Body of pancreas (tissue), 4 donors: ENCODE results near the gene CHN1. TPM values are rescaled to one million over a fixed set of nuclear protein-coding genes. Genes with fewer than 3 reads are reported as not detected.

Experiments
- ATAC-seq: fragments of 150-250 bp; one replicate; pipeline ENCODE4 v1.9.1; 2016
- DNase-seq, 4 donors: peaks; one replicate each; pipeline ENCODE4 v3.0.0-alpha.2; 2019
- H3K27ac ChIP-seq, 4 donors: fragments of 200-600 bp; sonication (generic); 1 replicate in 3 of 4; 2 replicates in 1 of 4; pipeline versions ENCODE4 v1.5.1 to v1.6.1; 2016 to 2019; ENCODE audit warnings: mild to moderate bottlenecking in 1 of 4, mixed read lengths in 1 of 4, moderate library complexity in 1 of 4
- H3K27me3 ChIP-seq, 2 donors: fragments of 200-600 bp; sonication (generic); one replicate each; pipeline ENCODE4 v1.6.0; 2016; ENCODE audit warnings: mild to moderate bottlenecking in 1 of 2
- H3K36me3 ChIP-seq, 2 donors: fragments of 200-600 bp; sonication (generic); replicated peaks in 1 of 2; 2 replicates each; pipeline ENCODE4 v1.5.1; 2016; ENCODE audit warnings: low read depth in 2 of 2; ENCODE audit not compliant: insufficient read depth in 1 of 2
- H3K4me1 ChIP-seq: fragments of 200-600 bp; sonication (generic); one replicate; pipeline ENCODE4 v1.6.0; 2016
- H3K4me3 ChIP-seq, 2 donors: fragments of 200-600 bp; sonication (generic); 1 replicate in 1 of 2; 2 replicates in 1 of 2; pipeline ENCODE4 v1.5.1; 2016 to 2019
- H3K9me3 ChIP-seq, 3 donors: fragments of 200-600 bp; sonication (generic); 1 replicate in 2 of 3; 2 replicates in 1 of 3; pipeline ENCODE4 v1.5.1; 2016
- POLR2A ChIP-seq, 3 donors: fragments of 450-650 bp; IDR thresholded peaks; one replicate each; pipeline ENCODE4 v1.6.1; 2016; ENCODE audit warnings: antibody characterized with exemption in 3 of 3, mild to moderate bottlenecking in 2 of 3
- WGBS, 2 donors: methylation state at CpG; one replicate each; pipeline ENCODE4 v1.1.5; 2017; 5-methylcytosine and 5-hydroxymethylcytosine counted together
- intact Hi-C: fragments of 100-400 bp; cut with DNase I; formaldehyde crosslinking; loops from one replicate; pipeline ENCODE4 v1.15.1; 2023
- total RNA-seq, 2 donors: library from RNA; depleted of rRNA; stranded (reverse); fragments of >200 nt; gene quantifications; one replicate each; pipeline ENCODE4 v1.1.0, GENCODE V29; 2016
- TF ChIP-seq, protein P1 (sequence below), 7 experiments: fragments of 450-650 bp in 4 of 7; fragments of 200-600 bp in 3 of 7; sonication (generic) in 3 of 7; IDR thresholded peaks; one replicate each; pipeline ENCODE4 v1.5.1; 2016 to 2019; ENCODE audit warnings: antibody characterized with exemption in 7 of 7

The CHN1 gene
- total RNA-seq, 2 donors from 2014 or later, result 2.9 to 11.9 TPM

DNA sequence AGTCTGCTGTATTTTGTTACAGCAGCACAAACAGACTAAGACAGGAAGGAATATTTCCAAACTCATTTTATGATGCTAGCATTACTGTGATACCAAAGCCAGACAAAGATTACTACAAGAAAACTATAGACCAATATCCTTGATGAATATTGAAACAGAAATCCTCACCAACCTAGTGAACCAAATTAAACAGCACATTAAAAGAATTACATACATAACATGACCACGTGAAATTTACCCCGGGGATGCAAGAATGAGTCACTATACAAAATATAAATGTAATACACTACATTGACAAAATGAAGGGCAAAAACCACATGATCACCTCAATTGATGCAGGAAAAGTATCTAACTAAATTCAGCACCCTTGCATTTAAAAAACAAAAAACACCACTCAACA lies 112.6 kb downstream of the CHN1 start:
- 83 to 88% methylated on average over 2 of the region's 2 CpGs for WGBS, 2 donors
- DNase-seq (no peak), ATAC-seq (no peak)
- Histone ChIP-seq H3K27ac (no peak overlapping the region), H3K4me3 (no peak overlapping the region), H3K27me3 (no peaks in the 10 kb centered on the region), H3K4me1 (no peaks in the 10 kb centered on the region), H3K36me3 (no peaks in the 10 kb centered on the region), H3K9me3 (no peaks in the 10 kb centered on the region)
- no peak for TF ChIP-seq POLR2A (IDR thresholded peaks at IDR 0.05)
- TF ChIP-seq, protein P1, sequence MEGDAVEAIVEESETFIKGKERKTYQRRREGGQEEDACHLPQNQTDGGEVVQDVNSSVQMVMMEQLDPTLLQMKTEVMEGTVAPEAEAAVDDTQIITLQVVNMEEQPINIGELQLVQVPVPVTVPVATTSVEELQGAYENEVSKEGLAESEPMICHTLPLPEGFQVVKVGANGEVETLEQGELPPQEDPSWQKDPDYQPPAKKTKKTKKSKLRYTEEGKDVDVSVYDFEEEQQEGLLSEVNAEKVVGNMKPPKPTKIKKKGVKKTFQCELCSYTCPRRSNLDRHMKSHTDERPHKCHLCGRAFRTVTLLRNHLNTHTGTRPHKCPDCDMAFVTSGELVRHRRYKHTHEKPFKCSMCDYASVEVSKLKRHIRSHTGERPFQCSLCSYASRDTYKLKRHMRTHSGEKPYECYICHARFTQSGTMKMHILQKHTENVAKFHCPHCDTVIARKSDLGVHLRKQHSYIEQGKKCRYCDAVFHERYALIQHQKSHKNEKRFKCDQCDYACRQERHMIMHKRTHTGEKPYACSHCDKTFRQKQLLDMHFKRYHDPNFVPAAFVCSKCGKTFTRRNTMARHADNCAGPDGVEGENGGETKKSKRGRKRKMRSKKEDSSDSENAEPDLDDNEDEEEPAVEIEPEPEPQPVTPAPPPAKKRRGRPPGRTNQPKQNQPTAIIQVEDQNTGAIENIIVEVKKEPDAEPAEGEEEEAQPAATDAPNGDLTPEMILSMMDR (IDR thresholded peaks at IDR 0.05), result no peak
- intact Hi-C loops, result no loop called here

DNA sequence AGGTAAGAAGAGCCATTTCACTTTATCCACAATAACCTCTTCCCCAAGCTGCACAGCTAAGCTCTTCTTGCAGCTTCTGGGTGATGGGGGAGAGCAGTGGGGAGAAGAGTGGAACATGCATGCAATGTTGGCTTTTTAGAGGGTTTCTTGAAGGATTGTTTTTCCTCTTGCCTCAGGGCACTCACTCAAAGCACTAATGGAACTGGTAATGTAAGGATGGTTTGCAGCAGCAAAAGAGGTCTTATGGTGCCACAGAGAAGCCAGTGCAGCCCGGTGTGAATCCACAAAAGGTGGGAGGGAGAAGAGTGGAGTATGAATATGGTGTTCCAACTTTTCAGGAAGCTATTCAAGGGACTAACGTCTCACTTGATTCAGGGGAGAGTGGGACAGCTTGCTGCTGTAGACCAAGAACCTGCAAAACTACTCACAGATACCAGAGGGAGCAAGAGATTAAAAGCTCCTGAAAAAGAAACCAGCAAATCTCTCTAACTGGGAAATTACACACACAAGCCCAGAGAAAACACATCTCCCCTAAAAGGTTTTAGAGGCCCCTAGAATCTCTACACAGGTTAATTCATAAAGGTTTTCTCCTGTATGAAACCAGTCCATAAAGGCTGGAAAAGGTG lies 116.4 kb downstream of the CHN1 start:
- no peak for DNase-seq

DNA sequence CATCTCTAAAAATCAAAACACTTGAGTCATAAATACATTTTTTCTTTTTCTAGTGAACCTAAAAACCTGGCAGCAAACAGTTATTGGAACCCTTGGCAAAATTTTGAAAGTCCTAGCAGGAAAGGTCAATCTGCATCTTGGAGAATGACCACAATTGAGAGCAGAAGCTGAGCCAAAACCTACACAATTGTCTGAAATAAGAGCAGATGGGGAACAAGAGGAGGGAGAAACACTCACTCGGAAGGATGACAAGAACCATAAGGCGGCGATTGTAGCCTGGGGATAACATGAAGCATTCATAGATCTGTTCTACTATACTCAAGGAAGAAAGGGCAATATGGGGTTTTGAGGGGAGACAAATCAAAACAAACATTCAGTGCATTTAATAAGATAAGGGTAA lies 117.0 kb downstream of the CHN1 start:
- H3K27ac ChIP-seq, result no peak overlapping the region
- intact Hi-C loops, result no loop called here
- no peak for DNase-seq
- H3K27me3 ChIP-seq, result no peaks in the 10 kb centered on the region
- H3K4me3 ChIP-seq, result no peak overlapping the region
- H3K4me1 ChIP-seq, result no peaks in the 10 kb centered on the region
- WGBS, 2 donors, result 94 to 100% methylated on average over 3 of the region's 3 CpGs
- H3K9me3 ChIP-seq, result no peaks in the 10 kb centered on the region
- ATAC-seq, result no peak
- TF ChIP-seq POLR2A (IDR thresholded peaks at IDR 0.05), result no peak
- TF ChIP-seq, protein P1 (IDR thresholded peaks at IDR 0.05), result no peak
- H3K36me3 ChIP-seq, result no peaks in the 10 kb centered on the region

More for the DNA sequence above, 116.4 kb downstream of the CHN1 start:
- H3K4me1 ChIP-seq, result no peaks in the 10 kb centered on the region
- H3K4me3 ChIP-seq, result no peak overlapping the region
- H3K27ac ChIP-seq, result no peak overlapping the region
- H3K27me3 ChIP-seq, result no peaks in the 10 kb centered on the region
- H3K9me3 ChIP-seq, result no peaks in the 10 kb centered on the region
- WGBS, 2 donors, result 64 to 73% methylated on average over 2 of the region's 2 CpGs
- TF ChIP-seq, protein P1 (IDR thresholded peaks at IDR 0.05), result no peak
- no peak for TF ChIP-seq POLR2A (IDR thresholded peaks at IDR 0.05)
- intact Hi-C loops, result no loop called here
- H3K36me3 ChIP-seq, result no peaks in the 10 kb centered on the region
- ATAC-seq, result no peak

DNA sequence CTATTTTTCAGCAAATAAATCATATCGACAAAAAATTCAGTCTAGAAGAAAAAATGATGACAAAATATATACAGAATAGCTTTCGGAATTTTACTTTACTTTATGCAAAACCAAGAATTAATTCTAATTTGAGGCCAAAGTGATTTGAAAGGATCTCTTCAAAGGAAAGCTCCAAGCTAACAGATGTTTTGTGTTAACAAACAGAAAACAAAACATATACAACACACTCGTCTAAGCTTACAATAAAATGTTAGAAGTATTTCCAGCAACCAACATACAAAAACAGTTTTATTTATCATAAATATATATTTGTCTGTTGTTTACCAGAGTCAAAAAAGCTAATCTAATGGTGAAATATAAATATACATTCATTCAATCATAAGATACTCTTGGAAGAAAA lies 122.8 kb downstream of the CHN1 start:
- 74 to 82% methylated on average over 3 of the region's 3 CpGs for WGBS, 2 donors

More for the DNA sequence above, 122.8 kb downstream of the CHN1 start:
- TF ChIP-seq POLR2A (IDR thresholded peaks at IDR 0.05), result no peak
- TF ChIP-seq, protein P1 (IDR thresholded peaks at IDR 0.05), result no peak
- Histone ChIP-seq H3K9me3 (no peaks in the 10 kb centered on the region), H3K4me3 (no peak overlapping the region), H3K36me3 (no peaks in the 10 kb centered on the region), H3K4me1 (no peaks in the 10 kb centered on the region), H3K27ac (no peak overlapping the region), H3K27me3 (no peaks in the 10 kb centered on the region)
- ATAC-seq (no peak), DNase-seq (no peak)
- intact Hi-C loops, result no loop called here
